GM18505 (cell line): ENCODE results near the gene COL5A1.
"Not testable (repeated sequence)": the region's sequence is repeated elsewhere in the genome, so short reads cannot be mapped to it uniquely, and the experiment has no call there.

Experiments
- ATAC-seq: cut with Tn5 transposase; IDR thresholded peaks from one replicate; pipeline ENCODE4 v1.9.1; 2021; ENCODE audit not compliant: unreplicated experiment
- POLR2A ChIP-seq: IDR thresholded peaks from 4 replicates; pipeline ENCODE4 v1.6.1; 2011; ENCODE audit warnings: borderline replicate concordance; ENCODE audit not compliant: insufficient read depth, insufficient read length; ENCODE audit errors: extremely low read depth

COL5A1 gene

DNA sequence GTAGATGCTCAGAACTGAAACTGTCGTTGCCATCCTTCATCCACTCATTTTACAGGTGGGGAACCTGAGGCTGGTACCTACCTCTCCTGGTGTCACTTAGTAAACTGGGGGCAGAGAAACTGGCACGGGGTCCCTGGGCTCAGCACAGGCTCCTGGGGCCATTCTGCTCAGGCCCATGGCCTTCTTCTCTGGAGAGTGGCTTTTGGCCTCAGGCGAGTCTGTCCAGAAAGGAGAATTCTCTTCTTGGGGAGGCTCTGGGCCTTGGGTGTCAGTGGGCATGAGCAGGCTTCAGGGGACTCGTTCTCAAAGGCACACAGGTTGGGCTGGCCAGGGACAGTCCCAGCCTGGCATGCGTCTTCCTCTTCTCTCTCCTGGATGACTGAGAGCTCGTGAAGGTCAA lies 24.6 kb downstream of the COL5A1 start:
- ATAC-seq, result no peak
- no peak for TF ChIP-seq POLR2A

DNA sequence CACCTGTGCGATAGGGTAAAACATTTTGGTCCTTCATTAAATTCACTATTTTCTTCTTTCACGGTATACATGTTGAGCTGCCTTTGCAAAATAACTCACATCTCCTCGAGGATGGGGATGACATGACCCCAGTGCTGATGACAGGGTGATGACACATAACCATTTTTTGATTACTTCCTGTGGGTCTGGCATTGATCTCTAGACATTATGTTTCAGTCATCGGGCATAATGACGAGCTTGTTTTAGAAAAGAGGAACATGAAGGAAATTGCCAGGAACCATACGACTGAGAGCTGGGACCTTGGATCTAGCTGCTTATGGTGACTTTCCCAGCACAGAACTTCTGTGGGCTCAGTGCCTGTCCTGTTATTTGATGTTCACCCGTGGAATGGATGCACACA lies 25.2 kb downstream of the COL5A1 start:
- no peak for ATAC-seq

DNA sequence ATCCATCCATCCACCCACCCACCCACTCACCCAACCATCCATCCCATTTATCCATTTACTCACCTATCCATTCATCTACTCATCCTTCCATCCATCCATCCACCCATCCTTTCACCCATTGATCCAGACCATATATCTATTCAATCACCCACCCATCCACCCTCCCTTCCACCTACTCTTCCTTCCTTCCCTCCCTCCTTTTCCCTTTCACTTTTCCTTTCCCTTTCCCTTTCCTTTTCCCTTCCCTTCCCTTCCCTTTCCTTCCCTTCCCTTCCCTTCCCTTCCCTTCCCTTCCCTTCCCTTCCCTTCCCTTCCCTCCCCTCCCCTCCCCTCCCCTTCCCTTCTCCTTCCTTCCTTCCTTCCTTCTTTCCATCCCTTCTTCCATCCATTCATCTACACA lies 27.4 kb downstream of the COL5A1 start:
- not testable (repeated sequence) for ATAC-seq

More for the DNA sequence above, 25.2 kb downstream of the COL5A1 start:
- TF ChIP-seq POLR2A, result no peak

DNA sequence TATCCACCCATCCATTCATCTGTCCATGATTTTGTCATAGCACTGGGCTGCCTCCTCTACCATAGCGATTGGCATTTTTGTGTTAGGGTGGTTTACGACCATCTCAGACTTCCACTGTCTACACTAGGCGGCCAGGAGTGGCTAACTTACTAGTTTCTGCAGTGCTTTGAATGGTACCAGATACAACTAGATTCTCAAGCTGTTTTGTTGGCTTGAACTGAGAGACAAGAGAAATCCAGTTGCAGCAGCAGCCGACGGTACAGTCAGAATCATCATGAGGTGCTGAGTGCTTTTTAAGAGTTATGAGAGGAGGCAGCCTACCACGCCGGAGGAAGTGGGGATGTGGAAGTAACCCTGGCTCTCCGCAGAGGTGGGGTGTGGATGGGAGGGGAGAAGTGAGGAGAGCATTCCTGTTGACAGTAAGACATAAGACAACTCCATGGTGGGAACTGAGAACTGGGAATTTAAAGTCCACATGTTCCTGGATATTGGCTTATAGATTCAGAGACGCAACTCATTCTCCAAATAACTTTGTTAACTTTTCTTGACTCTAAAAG lies 27.9 kb downstream of the COL5A1 start:
- TF ChIP-seq POLR2A, result no peak
- ATAC-seq, result no peak

DNA sequence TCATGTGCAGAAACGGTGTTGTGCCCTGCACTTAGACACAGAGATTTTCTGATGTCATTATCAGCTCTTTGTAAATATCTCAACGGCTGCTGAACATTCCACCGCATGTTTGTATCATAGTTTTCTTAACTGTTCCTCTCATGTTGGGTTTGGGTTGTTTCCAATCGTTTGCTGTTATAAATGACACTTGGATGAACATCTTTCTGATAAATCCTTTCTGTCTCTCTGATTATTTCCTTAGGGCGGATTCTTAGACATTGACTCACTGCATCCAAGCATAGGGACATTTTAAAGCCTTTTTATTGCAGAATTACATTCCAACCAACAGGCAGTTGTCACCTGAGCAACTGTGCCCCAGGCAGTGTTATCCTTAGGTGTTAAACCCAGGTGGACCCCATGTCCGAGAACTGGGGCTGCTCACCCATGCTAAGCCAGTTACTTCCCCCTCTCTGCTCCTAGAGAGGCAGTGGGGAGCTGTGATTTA lies 28.5 kb downstream of the COL5A1 start:
- no peak for ATAC-seq
- no peak for TF ChIP-seq POLR2A

DNA sequence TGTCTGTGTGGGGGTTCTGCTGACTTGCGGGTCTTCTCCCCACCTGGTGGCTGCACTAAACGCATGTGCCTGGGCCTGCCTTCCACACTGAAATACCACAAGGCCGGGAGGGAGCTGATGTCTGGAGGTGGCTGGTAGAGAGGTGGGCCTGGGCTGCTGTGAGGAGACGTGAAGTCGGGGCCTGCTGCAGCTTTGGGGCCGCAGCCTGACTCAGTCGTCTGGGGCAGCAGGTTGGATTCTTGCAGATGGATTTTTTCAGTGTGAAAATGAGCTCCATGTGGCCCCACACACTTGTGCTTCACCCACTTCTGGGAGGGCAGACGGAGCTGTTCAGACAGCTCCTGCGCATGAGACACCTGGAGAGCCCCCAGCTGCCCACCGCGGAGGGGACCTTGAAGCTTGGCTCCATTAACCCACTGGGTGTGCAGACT lies 29.3 kb downstream of the COL5A1 start:
- no peak for ATAC-seq
- TF ChIP-seq POLR2A, result no peak

DNA sequence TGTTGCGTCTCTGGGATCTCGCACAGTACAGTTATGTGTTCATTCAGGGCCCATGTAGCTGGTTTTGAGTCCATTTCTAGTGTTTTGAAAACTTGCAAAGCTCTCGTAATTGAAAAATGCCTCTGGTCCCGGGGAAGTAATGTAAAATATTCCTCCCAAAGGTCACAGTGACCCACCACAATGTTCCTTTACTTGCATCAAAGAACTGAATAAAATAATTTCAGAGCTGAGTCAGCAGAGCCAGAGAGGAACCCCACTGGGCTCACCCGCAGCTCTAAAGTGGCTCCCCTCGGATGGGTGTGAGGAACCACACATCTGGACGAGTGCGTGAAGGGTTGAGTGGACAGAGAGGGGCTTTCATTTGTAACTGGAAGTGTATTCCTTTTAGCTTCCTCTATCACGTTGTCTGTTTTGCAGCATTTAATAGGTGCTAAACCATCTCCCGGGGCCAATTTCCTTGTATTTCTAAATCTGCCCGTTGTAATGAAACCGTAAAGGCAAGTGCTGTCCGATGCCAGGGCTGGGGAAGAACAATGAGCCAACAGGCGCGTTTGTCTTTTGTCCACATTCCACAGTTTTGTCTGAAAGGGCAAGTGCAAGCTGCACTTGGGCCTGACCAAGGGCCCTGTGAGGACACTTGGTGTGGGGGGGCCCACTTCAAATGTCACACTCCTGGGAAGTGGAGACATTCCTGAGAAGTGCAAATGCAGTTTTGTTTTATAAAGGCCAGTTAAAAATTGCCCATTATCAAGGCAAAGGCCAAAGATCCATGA lies 29.9 kb downstream of the COL5A1 start:
- TF ChIP-seq POLR2A, result no peak
- ATAC-seq, result no peak

DNA sequence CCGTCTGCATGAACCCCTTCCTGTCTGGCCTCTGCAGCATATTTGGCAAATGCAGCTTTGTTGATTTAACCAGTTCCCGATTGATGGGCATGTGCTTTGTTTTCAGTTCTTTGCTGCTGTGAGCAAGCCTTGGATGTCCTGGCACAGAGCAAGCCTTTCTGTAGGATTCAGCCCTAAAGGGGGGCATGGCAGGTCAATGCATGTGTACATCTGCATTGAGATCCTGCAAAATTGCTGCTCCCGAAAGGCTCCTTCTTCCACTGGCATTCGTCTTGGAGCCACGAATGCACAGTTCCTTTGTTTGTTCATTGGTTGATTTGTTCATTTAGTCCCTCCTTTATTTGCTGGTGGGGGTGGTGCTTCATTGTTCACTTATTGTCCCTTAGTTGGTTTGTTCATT lies 34.8 kb downstream of the COL5A1 start:
- no peak for ATAC-seq
- no peak for TF ChIP-seq POLR2A

DNA sequence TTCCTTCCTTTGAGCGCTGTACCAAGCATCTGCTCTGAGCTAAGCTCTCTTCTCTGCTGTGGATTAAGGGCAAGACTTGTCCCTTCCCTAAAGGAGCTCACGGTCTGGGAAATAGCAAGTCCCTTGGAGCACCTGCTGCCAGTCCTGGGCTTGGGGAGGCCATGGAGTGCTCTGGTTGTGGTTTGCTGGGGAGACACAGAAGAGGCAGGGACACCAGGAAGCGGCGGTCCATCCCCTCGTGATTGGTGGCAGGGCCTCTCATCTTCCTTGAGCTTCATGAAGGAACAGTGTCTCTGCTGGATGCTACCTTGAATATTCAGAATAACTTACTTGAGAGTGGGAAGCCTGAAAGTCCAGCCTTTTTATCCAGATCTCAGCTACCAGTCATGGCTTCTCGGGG lies 35.3 kb downstream of the COL5A1 start:
- ATAC-seq, result no peak

DNA sequence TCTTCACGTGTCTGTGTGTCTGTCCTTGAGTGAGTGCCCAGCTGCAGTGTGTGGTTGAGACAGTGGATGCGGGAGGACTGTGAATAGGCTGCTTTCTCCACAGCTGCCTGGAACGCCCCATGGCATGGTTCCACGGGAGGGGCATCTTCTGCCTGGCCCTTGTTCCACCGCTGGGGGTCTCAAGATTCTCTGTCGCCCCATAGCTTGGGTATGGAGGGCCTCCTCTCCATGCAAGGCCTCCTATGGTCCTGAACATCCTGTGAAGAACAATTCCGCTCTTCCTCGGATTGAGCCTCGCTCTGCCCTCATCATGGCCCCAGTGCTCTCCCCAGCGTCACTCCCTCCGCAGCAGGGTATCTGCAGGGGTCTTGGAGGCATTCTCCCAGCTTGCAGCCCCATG lies 36.1 kb downstream of the COL5A1 start:
- TF ChIP-seq POLR2A, result no peak

More for the DNA sequence above, 35.3 kb downstream of the COL5A1 start:
- no peak for TF ChIP-seq POLR2A

DNA sequence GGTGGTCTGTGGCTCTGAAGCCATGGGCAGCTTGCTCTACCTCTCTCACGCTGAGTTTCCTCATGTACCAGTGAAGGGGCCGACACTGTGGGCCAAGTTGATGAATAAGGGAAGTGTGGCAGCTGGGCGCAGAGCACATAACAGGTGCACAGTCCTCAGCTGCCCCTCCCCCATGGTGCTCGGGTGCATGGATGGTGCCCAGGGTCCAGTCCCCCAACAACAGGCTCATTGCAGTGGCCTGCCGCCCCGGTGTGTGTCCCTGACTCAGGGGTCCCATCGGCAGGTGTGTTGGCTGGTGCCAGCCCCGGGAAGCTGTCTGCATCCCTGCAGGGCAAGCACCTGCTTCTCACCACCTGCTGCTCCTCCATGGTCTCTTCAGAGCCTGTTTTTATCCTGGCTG lies 36.6 kb downstream of the COL5A1 start:
- no peak for TF ChIP-seq POLR2A

More for the DNA sequence above, 36.1 kb downstream of the COL5A1 start:
- ATAC-seq, result no peak

DNA sequence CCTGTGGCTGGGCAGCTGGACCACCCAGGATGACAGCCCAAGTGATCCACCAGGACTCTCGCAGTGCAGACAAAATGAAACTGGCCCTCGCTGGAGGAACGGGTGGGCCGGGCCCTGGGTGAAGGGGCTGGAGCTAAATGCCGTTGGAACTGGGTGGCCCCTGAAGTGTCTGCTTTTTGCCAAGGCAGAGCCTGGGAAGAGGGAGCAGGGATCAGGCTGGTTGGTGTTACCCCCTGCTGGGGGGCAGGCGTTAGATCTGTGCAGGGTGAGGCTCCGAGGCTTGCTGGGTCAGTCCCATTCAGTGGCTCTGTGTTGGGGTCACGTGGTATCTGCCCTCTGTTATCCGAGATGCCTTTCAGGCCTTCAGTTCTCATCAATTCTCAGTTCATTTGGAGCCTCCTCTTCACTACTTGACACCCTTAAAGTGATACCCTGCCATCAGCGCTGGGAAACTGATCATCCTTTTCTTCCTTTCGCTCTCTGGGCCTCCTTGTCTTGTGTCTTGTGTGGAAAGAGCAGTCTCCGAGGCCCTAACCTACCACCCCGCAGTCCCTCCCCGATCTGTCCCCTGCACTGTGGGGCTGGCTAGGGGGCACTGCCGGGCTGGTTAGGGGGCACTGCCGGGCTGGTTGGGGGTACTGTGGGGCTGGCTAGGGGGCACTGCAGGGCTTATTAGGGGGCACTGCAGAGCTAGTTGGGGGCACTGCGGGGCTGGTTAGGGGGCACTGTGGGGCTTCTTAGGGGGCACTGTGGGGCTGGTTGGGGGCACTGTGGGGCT lies 37.3 kb downstream of the COL5A1 start:
- TF ChIP-seq POLR2A, result no peak
- ATAC-seq, result no peak

More for the DNA sequence above, 36.6 kb downstream of the COL5A1 start:
- ATAC-seq, result no peak

DNA sequence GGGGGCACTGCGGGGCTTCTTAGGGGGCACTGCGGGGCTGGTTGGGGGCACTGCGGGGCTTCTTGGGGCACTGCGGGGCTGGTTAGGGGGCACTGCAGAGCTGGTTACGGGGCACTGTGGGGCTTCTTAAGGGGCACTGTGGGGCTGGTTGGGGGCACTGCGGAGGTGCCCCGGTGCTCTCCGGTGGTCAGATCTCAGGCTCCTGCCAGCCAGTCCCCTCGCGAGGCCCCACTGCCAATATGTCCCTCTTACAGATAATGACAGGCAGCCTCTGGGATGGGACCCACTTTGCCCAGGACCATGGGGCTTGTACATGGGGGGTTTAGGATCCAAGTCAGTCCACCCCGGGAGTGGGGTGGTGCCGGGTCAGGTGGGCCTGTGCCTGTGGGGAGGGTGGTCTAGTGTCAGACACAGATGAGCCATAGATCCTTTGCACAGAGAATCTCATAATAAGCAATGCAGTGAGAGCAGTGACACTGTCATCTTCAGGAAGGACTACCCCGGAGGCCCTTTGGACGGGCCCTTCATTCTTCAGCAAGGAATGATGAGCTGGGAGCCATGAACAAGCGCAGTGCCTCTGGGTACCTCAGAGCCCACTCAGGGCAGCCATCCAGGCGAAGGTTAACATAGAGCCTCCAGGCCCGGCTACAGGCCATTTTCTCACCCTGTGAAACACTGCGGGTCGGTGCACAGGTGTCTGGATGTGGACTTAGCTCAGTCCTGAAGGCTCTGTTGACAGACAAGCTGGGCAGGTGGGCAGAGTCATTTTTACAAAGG lies 38.2 kb downstream of the COL5A1 start:
- TF ChIP-seq POLR2A, result no peak
- no peak for ATAC-seq
